Measurements from ENCODE around the gene WNT2.

DNA sequence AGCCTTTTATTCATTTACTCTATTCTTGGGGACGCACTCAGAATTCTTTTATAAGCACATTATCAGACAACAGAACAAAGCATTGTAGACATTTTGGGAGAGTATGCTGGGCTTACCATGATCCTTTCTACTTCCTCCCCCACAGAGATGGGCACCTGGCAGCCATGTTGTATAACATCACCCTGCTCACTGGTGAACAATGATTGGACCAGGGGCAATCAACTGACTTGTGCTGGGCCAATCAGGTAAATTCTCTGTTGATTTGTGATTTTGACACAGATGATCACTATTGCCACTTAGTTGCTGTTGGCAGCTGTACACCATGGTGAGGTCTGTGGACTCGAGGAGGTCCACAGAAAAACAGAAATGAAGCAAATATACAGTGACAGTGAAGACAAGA, 43.7 kb downstream of the WNT2 start:
- TF ChIP-seq FOXK2 (IDR thresholded peaks at IDR 0.05) (no peak), TARDBP (IDR thresholded peaks at IDR 0.05) (no peak), ARNT (IDR thresholded peaks at IDR 0.05) (no peak), SUZ12 (IDR thresholded peaks at IDR 0.05) (no peak), ZNF384 (IDR thresholded peaks at IDR 0.05) (no peak), NFRKB (IDR thresholded peaks at IDR 0.05) (no peak)

All from HEK293T (cell line).